Measurements from ENCODE around the gene SYNDIG1.

SYNDIG1 gene

GRCh38 chr20:24678351-24679106, 209.1 kb downstream of the SYNDIG1 start:
- Histone ChIP-seq H3K9ac (ENCODE audit: low read length) (no peak overlapping the region), H3K9me3 (ENCODE audit: control insufficient read depth, low read length) (no peaks in the 10 kb centered on the region), H3K36me3 (ENCODE audit: control insufficient read depth, insufficient read depth, low read length) (no peaks in the 10 kb centered on the region), H3K4me3 (ENCODE audit: low read length) (no peak overlapping the region), H3K4me1 (ENCODE audit: control insufficient read depth, insufficient read depth, low read length) (no peaks in the 10 kb centered on the region), H3K27me3 (ENCODE audit: control insufficient read depth, insufficient read depth, low read length) (no peaks in the 10 kb centered on the region)

GRCh38 chr20:24679448-24680047, 210.1 kb downstream of the SYNDIG1 start:
- H3K4me1 ChIP-seq (ENCODE audit: control insufficient read depth, insufficient read depth, low read length) = no peaks in the 10 kb centered on the region
- H3K9me3 ChIP-seq (ENCODE audit: control insufficient read depth, low read length) = no peaks in the 10 kb centered on the region
- H3K27me3 ChIP-seq (ENCODE audit: control insufficient read depth, insufficient read depth, low read length) = no peaks in the 10 kb centered on the region
- H3K36me3 ChIP-seq (ENCODE audit: control insufficient read depth, insufficient read depth, low read length) = no peaks in the 10 kb centered on the region
- no peak overlapping the region for H3K9ac ChIP-seq (ENCODE audit: low read length)
- no peak overlapping the region for H3K4me3 ChIP-seq (ENCODE audit: low read length)

- Histone ChIP-seq H3K9ac (ENCODE audit: low read length) (no peak overlapping the region), H3K9me3 (ENCODE audit: control insufficient read depth, low read length) (no peaks in the 10 kb centered on the region), H3K36me3 (ENCODE audit: control insufficient read depth, insufficient read depth, low read length) (no peaks in the 10 kb centered on the region), H3K27me3 (ENCODE audit: control insufficient read depth, insufficient read depth, low read length) (no peaks in the 10 kb centered on the region), H3K4me3 (ENCODE audit: low read length) (no peak overlapping the region), H3K4me1 (ENCODE audit: control insufficient read depth, insufficient read depth, low read length) (no peaks in the 10 kb centered on the region)
These were observed 212.4 kb downstream of the SYNDIG1 start for GRCh38 chr20:24681634-24682495.

GRCh38 chr20:24682496-24682985, 213.1 kb downstream of the SYNDIG1 start:
- Histone ChIP-seq H3K4me1 (ENCODE audit: control insufficient read depth, insufficient read depth, low read length) (no peaks in the 10 kb centered on the region), H3K9me3 (ENCODE audit: control insufficient read depth, low read length) (no peaks in the 10 kb centered on the region), H3K4me3 (ENCODE audit: low read length) (no peak overlapping the region), H3K27me3 (ENCODE audit: control insufficient read depth, insufficient read depth, low read length) (no peaks in the 10 kb centered on the region), H3K36me3 (ENCODE audit: control insufficient read depth, insufficient read depth, low read length) (no peaks in the 10 kb centered on the region), H3K9ac (ENCODE audit: low read length) (no peak overlapping the region)

DNA sequence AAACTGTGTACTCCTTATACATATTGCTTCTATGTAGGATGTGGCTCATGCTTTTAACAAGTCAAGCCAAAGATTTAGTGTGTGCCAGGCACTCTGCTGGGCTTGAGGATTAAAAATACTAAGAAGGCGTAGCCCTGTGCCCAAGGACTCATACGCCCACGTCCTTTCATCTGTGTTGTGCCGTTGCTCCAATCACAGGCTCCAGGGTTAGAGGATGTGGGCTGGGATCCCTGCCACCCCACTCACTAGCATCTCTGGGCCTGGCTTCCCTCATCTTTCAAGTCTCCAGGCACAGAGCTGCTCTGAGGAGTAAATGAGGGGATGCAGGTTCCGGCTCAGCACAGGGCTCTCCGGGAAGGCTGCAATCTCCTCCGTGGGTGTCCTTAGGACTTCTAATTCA, 214.2 kb downstream of the SYNDIG1 start:
- no peaks in the 10 kb centered on the region for H3K27me3 ChIP-seq (ENCODE audit: control insufficient read depth, insufficient read depth, low read length)
- H3K4me3 ChIP-seq (ENCODE audit: low read length) = no peak overlapping the region
- no peak overlapping the region for H3K9ac ChIP-seq (ENCODE audit: low read length)
- no peaks in the 10 kb centered on the region for H3K36me3 ChIP-seq (ENCODE audit: control insufficient read depth, insufficient read depth, low read length)
- no peaks in the 10 kb centered on the region for H3K4me1 ChIP-seq (ENCODE audit: control insufficient read depth, insufficient read depth, low read length)
- H3K9me3 ChIP-seq (ENCODE audit: control insufficient read depth, low read length) = no peaks in the 10 kb centered on the region

GRCh38 chr20:24684421-24684871, 215.0 kb downstream of the SYNDIG1 start:
- Histone ChIP-seq H3K4me1 (ENCODE audit: control insufficient read depth, insufficient read depth, low read length) (no peaks in the 10 kb centered on the region), H3K27me3 (ENCODE audit: control insufficient read depth, insufficient read depth, low read length) (no peaks in the 10 kb centered on the region), H3K36me3 (ENCODE audit: control insufficient read depth, insufficient read depth, low read length) (no peaks in the 10 kb centered on the region), H3K4me3 (ENCODE audit: low read length) (no peak overlapping the region), H3K9me3 (ENCODE audit: control insufficient read depth, low read length) (no peaks in the 10 kb centered on the region), H3K9ac (ENCODE audit: low read length) (no peak overlapping the region)

DNA sequence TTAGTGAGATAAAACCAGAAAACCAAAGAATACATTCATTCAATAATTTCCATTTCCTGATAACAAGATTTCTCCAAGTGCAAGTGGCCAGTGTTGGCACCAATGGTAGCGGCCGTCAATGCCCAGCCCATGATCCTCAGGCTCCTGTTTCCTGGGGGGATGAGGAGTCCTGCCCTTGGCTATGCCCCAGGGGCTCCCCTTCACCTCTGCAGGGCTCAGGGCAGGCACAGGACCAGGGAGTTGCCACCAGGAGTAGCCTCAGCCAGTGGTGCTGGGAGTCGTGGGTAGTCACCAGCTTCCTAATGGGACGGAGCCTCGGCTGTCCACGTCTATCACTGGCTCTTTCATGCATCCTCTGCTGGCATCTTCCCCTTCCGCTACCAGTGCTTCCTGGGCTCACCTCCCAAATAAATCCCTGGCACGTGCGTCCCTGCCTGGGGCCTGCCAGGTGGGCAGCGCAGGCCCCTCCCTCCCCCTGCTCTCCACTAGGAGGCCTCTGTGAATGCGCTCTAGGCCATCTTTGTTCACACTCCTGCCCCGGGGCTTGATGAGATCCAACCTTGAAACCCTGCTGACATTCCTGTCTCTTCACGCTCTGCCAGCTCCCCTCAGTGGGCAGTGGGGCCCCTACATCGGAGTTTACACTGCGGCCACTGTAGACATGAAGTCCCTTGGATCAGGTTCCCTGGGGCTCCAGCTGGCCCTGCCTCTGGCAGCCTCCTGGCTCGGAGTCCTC, 215.7 kb downstream of the SYNDIG1 start:
- Histone ChIP-seq H3K9ac (ENCODE audit: low read length) (no peak overlapping the region), H3K4me1 (ENCODE audit: control insufficient read depth, insufficient read depth, low read length) (no peaks in the 10 kb centered on the region), H3K36me3 (ENCODE audit: control insufficient read depth, insufficient read depth, low read length) (no peaks in the 10 kb centered on the region), H3K4me3 (ENCODE audit: low read length) (no peak overlapping the region), H3K9me3 (ENCODE audit: control insufficient read depth, low read length) (no peaks in the 10 kb centered on the region), H3K27me3 (ENCODE audit: control insufficient read depth, insufficient read depth, low read length) (no peaks in the 10 kb centered on the region)

DNA sequence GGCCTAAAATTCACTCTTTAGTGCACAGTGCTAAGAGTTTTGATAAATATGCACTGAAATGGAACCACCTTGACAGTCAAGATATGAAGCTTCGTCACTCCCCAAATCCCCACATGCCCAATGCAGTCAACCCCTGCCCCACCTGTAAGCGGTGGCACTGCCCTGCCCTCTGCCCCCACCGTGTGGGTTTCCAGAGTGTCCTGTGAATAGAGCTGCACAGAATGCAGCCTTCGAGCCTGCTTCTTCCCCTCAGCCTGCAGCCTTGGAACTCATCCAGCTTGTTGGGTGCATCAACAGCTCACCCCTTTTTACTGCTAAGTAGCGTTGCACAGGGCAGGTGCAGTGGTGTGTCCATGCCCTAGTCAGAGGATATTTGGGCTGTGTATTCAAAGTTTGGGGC, 216.3 kb downstream of the SYNDIG1 start:
- Histone ChIP-seq H3K27me3 (ENCODE audit: control insufficient read depth, insufficient read depth, low read length) (no peaks in the 10 kb centered on the region), H3K36me3 (ENCODE audit: control insufficient read depth, insufficient read depth, low read length) (no peaks in the 10 kb centered on the region), H3K9ac (ENCODE audit: low read length) (no peak overlapping the region), H3K9me3 (ENCODE audit: control insufficient read depth, low read length) (no peaks in the 10 kb centered on the region), H3K4me3 (ENCODE audit: low read length) (no peak overlapping the region), H3K4me1 (ENCODE audit: control insufficient read depth, insufficient read depth, low read length) (no peaks in the 10 kb centered on the region)

GRCh38 chr20:24686156-24686555, 216.7 kb downstream of the SYNDIG1 start:
- H3K4me3 ChIP-seq (ENCODE audit: low read length) = no peak overlapping the region
- no peaks in the 10 kb centered on the region for H3K27me3 ChIP-seq (ENCODE audit: control insufficient read depth, insufficient read depth, low read length)
- no peak overlapping the region for H3K9ac ChIP-seq (ENCODE audit: low read length)
- no peaks in the 10 kb centered on the region for H3K4me1 ChIP-seq (ENCODE audit: control insufficient read depth, insufficient read depth, low read length)
- H3K9me3 ChIP-seq (ENCODE audit: control insufficient read depth, low read length) = no peaks in the 10 kb centered on the region
- no peaks in the 10 kb centered on the region for H3K36me3 ChIP-seq (ENCODE audit: control insufficient read depth, insufficient read depth, low read length)

DNA sequence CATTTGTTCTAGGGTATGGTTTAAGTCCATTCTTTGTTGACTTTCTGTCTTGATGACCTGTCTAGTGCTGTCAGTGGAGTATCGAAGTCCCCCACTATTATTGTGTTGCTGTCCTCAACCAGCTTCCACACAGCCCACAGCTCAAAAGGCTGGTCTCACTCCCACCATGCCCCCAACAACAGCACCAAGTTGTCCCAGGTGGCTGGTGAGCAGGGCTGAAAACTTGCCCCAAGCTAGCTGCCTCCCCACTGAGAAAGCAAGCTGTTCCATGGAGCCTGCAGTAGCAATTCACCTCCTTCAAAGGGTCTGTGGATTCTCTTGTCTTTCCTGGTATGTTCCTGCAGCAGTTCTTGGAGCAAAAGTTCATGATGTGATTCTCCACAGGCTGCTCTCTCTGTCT, 221.0 kb downstream of the SYNDIG1 start:
- H3K4me3 ChIP-seq (ENCODE audit: low read length) = no peak overlapping the region
- H3K4me1 ChIP-seq (ENCODE audit: control insufficient read depth, insufficient read depth, low read length) = no peaks in the 10 kb centered on the region
- H3K27me3 ChIP-seq (ENCODE audit: control insufficient read depth, insufficient read depth, low read length) = no peaks in the 10 kb centered on the region
- H3K9me3 ChIP-seq (ENCODE audit: control insufficient read depth, low read length) = no peaks in the 10 kb centered on the region
- no peak overlapping the region for H3K9ac ChIP-seq (ENCODE audit: low read length)
- H3K36me3 ChIP-seq (ENCODE audit: control insufficient read depth, insufficient read depth, low read length) = no peaks in the 10 kb centered on the region

GRCh38 chr20:24691901-24692351, 222.5 kb downstream of the SYNDIG1 start:
- no peak overlapping the region for H3K4me3 ChIP-seq (ENCODE audit: low read length)
- no peaks in the 10 kb centered on the region for H3K4me1 ChIP-seq (ENCODE audit: control insufficient read depth, insufficient read depth, low read length)
- H3K27me3 ChIP-seq (ENCODE audit: control insufficient read depth, insufficient read depth, low read length) = no peaks in the 10 kb centered on the region
- H3K9me3 ChIP-seq (ENCODE audit: control insufficient read depth, low read length) = no peaks in the 10 kb centered on the region
- no peaks in the 10 kb centered on the region for H3K36me3 ChIP-seq (ENCODE audit: control insufficient read depth, insufficient read depth, low read length)
- no peak overlapping the region for H3K9ac ChIP-seq (ENCODE audit: low read length)
